ENCODE results near the gene MEF2A.
A peak's percentile ranks its signal among the peaks of the same experiment; 100 is the strongest.

The MEF2A gene

DNA sequence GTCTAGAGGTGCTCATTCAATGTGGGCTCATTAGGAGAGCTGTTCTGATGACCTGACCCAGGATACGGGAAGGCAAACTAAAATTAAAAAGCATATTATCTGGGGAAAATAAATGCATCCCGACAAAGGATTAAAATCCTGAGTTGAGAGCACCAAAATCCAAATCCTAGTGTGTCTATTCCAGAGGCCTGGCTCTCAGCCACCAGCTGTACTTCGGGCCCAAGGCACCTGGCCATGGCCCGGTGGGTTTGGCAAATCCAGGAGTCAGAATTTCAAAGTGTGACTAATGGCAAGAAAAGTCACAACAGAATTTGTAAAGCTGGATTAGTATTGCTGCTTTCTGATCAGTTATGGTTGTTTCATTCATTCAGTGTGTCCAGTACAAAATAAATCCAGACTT lies 170.1 kb downstream of the MEF2A start:
- TF ChIP-seq CTCF (conservative IDR thresholded peaks at IDR 0.05), result no peak

GRCh38 chr15:99736702-99737101 lies 170.9 kb downstream of the MEF2A start:
- no peak for TF ChIP-seq CTCF (conservative IDR thresholded peaks at IDR 0.05)
- H3K27ac ChIP-seq, result no peak overlapping the region

More for the DNA sequence above, 170.1 kb downstream of the MEF2A start:
- H3K27ac ChIP-seq, result no peak overlapping the region

DNA sequence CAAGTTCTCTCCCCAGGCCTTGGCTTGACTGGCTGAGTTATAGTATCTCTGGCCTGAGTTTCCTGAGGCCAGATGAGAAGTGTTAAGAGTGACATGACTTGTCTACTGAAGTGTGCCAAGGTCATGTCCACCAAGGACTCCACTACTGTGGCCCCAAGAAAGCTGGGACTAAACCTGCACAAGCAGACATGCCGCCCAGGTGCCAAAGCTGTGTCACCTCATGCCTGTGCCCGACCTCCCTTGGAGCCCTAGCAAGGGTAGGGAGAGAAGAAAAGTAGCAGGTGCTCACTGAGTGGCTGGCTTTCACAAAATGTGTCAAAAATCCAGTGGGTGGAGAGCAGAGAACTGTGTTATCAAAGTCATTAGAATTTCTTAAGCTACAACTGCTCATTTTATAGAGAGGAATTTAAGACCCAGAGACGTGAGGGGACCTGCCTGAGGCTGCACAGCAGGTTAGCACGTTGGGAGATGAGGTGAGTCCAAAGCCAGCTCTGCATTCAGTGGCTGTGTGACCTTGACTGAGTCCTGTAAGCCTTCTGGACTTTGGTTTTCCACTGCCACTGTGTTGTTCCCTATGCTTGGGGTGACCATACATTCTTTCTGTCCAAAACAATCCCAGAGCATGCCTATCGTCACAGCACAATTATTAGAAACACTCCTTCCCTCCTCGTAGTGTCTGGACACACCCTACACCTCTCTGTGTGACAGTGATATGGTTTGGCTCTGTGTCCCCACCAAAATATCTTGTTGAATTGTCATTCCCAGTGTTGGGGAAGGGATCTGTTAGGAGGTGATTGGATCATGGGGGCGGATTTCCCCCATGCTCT lies 172.4 kb downstream of the MEF2A start:
- H3K27ac ChIP-seq, result no peak overlapping the region
- TF ChIP-seq CTCF (conservative IDR thresholded peaks at IDR 0.05), result no peak

- no peak overlapping the region for H3K27ac ChIP-seq
- no peak for TF ChIP-seq CTCF (conservative IDR thresholded peaks at IDR 0.05)
Observed at GRCh38 chr15:99741835-99742234, 176.1 kb downstream of the MEF2A start.

- TF ChIP-seq CTCF (conservative IDR thresholded peaks at IDR 0.05), result no peak
- H3K27ac ChIP-seq, result no peak overlapping the region
Observed at GRCh38 chr15:99744142-99744541, 178.4 kb downstream of the MEF2A start.

GRCh38 chr15:99745370-99746086 lies 179.7 kb downstream of the MEF2A start:
- no peak overlapping the region for H3K27ac ChIP-seq
- no peak for TF ChIP-seq CTCF (conservative IDR thresholded peaks at IDR 0.05)

DNA sequence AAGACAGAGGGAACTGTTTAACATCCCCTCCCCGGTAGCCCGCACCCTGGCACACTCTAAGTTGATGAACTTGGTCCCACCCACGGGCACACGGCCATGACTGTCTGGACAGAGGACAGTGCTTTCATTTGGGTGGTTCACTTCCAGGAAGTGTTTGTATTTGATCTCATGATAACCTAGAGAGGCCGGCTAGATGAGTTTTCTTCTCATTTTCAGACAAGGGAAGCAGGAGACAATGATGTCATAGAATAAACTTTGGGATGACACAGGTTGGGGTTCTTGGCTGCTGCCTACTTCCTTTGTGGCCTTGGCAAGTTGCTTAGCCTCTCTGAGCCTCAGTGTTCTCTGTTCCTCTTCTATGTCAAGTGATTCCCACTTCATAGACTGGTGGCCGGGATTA lies 183.6 kb downstream of the MEF2A start:
- TF ChIP-seq CTCF (conservative IDR thresholded peaks at IDR 0.05), result no peak
- peak overlapping the region; percentile 53 for H3K27ac ChIP-seq

DNA sequence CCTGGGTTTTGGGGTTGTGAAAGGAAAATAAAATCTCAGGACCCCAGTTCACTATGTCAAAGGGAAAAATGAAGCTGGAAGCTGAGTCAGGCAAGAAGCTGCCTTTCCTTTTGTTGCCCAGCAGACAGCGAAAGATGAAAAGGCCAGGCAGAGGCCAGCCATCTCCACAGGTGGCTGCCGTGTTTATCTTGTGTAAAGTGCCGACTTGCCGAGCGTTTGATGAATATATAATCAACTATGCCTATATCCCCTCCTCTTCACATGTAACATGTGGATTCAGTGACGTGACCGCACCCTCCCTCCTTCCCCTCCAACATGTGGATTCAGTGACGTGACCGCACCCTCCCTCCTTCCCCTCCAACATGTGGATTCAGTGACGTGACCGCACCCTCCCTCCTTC lies 184.5 kb downstream of the MEF2A start:
- peak overlapping the region; percentile 53 for H3K27ac ChIP-seq
